SK-N-SH (cell line): ENCODE measurements around the gene P3H3. TPM values are rescaled to one million over a fixed set of nuclear protein-coding genes. Genes with fewer than 3 reads are reported as not detected.

Experiments
- CTCF ChIA-PET: fragments of 300-600, 350-600 bp; formaldehyde crosslinking; extraction: SDS; loops from one replicate; lab custom pipeline; 2021; lab: Yijun Ruan, JAX
- POLR2A ChIA-PET: fragments of 350-600 bp; sonication (Branson Sonifier 250); formaldehyde crosslinking; extraction: SDS; loops from one replicate; lab custom pipeline; 2020; ENCODE audit warnings: antibody characterized with exemption, inconsistent platforms; lab: Yijun Ruan, JAX
- DNase-seq: peaks from one replicate; pipeline ENCODE4 v3.0.0; 2012
- H2AFZ ChIP-seq: fragments of 200-600 bp; sonication (generic); 2 replicates; pipeline ENCODE4 v1.8.1; 2016; ENCODE audit warnings: antibody characterized with exemption, mild to moderate bottlenecking, low read depth
- H3F3A ChIP-seq: fragments of 200-600 bp; sonication (generic); replicated peaks from 2 replicates; pipeline ENCODE3; 2016; ENCODE audit warnings: antibody characterized with exemption, mild to moderate bottlenecking; ENCODE audit not compliant: insufficient read depth
- H3K27ac ChIP-seq, 2 experiments: fragments of 200-500 bp in 1 of 2; fragments of 200-600 bp in 1 of 2; sonication (Bioruptor generic) in 1 of 2; sonication (generic), shearing (Covaris generic) in 1 of 2; 2 replicates each; pipeline versions ENCODE4 v1.5.1 to v1.6.1; 2014 to 2016; ENCODE audit warnings: low read depth in 2 of 2, inconsistent platforms in 1 of 2, low read length in 1 of 2, mild to moderate bottlenecking in 1 of 2, mixed read lengths in 1 of 2
- H3K27me3 ChIP-seq: fragments of 200-600 bp; sonication (generic), shearing (Covaris generic); 2 replicates; pipeline ENCODE4 v1.6.1; 2016; ENCODE audit warnings: mixed run types; ENCODE audit not compliant: insufficient read depth
- H3K36me3 ChIP-seq, 2 experiments: fragments of 200-500 bp in 1 of 2; fragments of 200-600 bp in 1 of 2; sonication (Bioruptor generic) in 1 of 2; sonication (generic) in 1 of 2; replicated peaks in 1 of 2; 2 replicates each; pipeline versions ENCODE3 to v1.5.1; 2014 to 2016; ENCODE audit warnings: low read length in 1 of 2, mild to moderate bottlenecking in 1 of 2; ENCODE audit not compliant: insufficient read depth in 2 of 2, control insufficient read depth in 1 of 2
- H3K4me1 ChIP-seq, 2 experiments: fragments of 200-500 bp in 1 of 2; fragments of 200-600 bp in 1 of 2; sonication (Bioruptor generic) in 1 of 2; sonication (generic), shearing (Covaris generic) in 1 of 2; 2 replicates each; pipeline versions ENCODE4 v1.5.1 to v1.6.1; 2014 to 2016; ENCODE audit warnings: low read depth in 1 of 2, low read length in 1 of 2, mixed run types in 1 of 2; ENCODE audit not compliant: insufficient read depth in 2 of 2, control insufficient read depth in 1 of 2
- H3K4me2 ChIP-seq: fragments of 200-600 bp; sonication (generic), shearing (Covaris generic); 2 replicates; pipeline ENCODE4 v1.6.1; 2017; ENCODE audit warnings: mixed run types
- H3K4me3 ChIP-seq, 2 experiments: fragments of 200-500 bp in 1 of 2; fragments of 200-600 bp in 1 of 2; sonication (Bioruptor generic) in 1 of 2; sonication (generic), shearing (Covaris generic) in 1 of 2; 2 replicates each; pipeline versions ENCODE4 v1.5.1 to v1.8.1; 2014 to 2016; ENCODE audit warnings: low read depth in 2 of 2, inconsistent platforms in 1 of 2, low read length in 1 of 2, mild to moderate bottlenecking in 1 of 2, mixed read lengths in 1 of 2, moderate library complexity in 1 of 2
- H3K79me2 ChIP-seq: fragments of 200-600 bp; sonication (generic); 2 replicates; pipeline ENCODE4 v1.8.1; 2017; ENCODE audit warnings: mild to moderate bottlenecking; ENCODE audit not compliant: insufficient read depth
- H3K9ac ChIP-seq: fragments of 200-600 bp; sonication (generic); 2 replicates; pipeline ENCODE4 v1.6.1; 2017; ENCODE audit warnings: mixed run types
- H3K9me2 ChIP-seq: fragments of 200-600 bp; sonication (generic); 2 replicates; pipeline ENCODE4 v1.6.1; 2017; ENCODE audit warnings: mixed run types
- H3K9me3 ChIP-seq: fragments of 200-600 bp; sonication (generic); 2 replicates; pipeline ENCODE4 v1.6.1; 2017; ENCODE audit warnings: mixed run types, mild to moderate bottlenecking, moderate library complexity
- H4K20me1 ChIP-seq: fragments of 200-600 bp; sonication (generic); 2 replicates; pipeline ENCODE4 v1.6.1; 2017; ENCODE audit warnings: mild to moderate bottlenecking, mixed run types; ENCODE audit not compliant: insufficient read depth
- CHD2 ChIP-seq: fragments of 150-350 bp; IDR thresholded peaks from 2 replicates; pipeline ENCODE4 v1.6.1; 2018; ENCODE audit warnings: low read length; ENCODE audit not compliant: partially characterized antibody
- EP300 ChIP-seq, 2 experiments: IDR thresholded peaks; 2 replicates each; pipeline versions ENCODE4 v1.4.0 to v1.6.1; 2012; ENCODE audit warnings: borderline replicate concordance in 1 of 2, low read depth in 1 of 2, low read length in 1 of 2
- MXI1 ChIP-seq: IDR thresholded peaks from 2 replicates; pipeline ENCODE4 v1.6.1; 2012; ENCODE audit warnings: mild to moderate bottlenecking, low read depth, low read length, improper control_type of control experiment
- POLR2AphosphoS5 ChIP-seq: IDR thresholded peaks from 2 replicates; pipeline ENCODE4 v1.6.1; 2012; ENCODE audit warnings: low read depth, low read length
- REST ChIP-seq: IDR thresholded peaks from 2 replicates; pipeline ENCODE4 v1.6.1; 2012; ENCODE audit warnings: mild to moderate bottlenecking, low read depth, low read length, moderate library complexity
- TAF1 ChIP-seq: IDR thresholded peaks from 2 replicates; pipeline ENCODE4 v1.6.1; 2012; ENCODE audit warnings: low read depth, mild to moderate bottlenecking, low read length, moderate library complexity, borderline replicate concordance
- TCF12 ChIP-seq: IDR thresholded peaks from 2 replicates; pipeline ENCODE4 v1.4.0; 2012
- YY1 ChIP-seq: IDR thresholded peaks from 2 replicates; pipeline ENCODE4 v1.4.0; 2012; ENCODE audit warnings: low read depth, mild to moderate bottlenecking
- WGBS: methylation state at CpG from one replicate; pipeline ENCODE4 v1.1.6; 2017; ENCODE audit warnings: low lambda C conversion rate; 5-methylcytosine and 5-hydroxymethylcytosine counted together
- polyA plus RNA-seq, 3 experiments: library from polyadenylated mRNA; depleted of rRNA; stranded (reverse); fragments of >200 nt; gene quantifications; 2 replicates each; pipeline ENCODE4 v1.2.3, GENCODE V29; 2012
- TF ChIP-seq, protein P1 (sequence below): fragments of 200-600 bp; sonication (generic); IDR thresholded peaks from 2 replicates; pipeline ENCODE4 v1.6.1; 2017; ENCODE audit warnings: antibody characterized with exemption, mild to moderate bottlenecking, moderate library complexity
- TF ChIP-seq, protein P2 (sequence below): IDR thresholded peaks from 2 replicates; pipeline ENCODE4; 2012

Gene P3H3
- polyA plus RNA-seq, 1 of the 3 experiments (the other 2 are of a cell fraction), result 74.6 TPM

DNA sequence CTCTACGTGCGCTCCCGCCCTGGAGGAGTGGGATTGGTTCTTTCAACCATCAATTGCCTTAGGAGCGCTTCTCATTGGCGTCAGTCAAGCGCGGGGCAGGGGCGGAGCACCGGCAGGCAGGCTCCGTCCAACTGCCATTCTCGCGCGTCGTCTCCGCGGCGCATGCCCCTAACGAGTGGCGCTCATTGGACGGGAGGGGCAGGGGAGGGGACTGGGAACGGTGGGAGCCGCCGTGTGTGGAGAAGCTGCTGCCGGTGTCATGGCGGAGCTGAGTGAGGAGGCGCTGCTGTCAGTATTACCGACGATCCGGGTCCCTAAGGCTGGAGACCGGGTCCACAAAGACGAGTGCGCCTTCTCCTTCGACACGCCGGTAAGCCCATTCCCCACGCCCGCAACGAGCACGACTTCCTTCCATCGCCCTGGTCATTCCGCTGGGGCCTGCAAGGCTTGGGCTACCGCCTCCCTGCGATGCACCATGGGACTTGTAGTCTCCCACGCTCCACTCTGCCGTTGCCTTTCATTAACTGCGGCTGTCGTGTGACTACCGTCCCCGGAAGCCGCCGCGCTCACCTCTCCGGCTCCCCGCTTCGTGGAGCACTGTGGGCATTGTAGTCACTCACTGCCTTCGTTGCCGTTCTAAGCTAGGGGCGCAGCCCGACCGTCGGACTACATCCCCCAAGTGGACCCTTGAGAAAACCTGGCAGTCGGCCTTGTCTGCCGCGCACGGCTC, 23.9 kb downstream of the P3H3 start, which contains the start of gene USP5 (continued):
- TF ChIP-seq, protein P1, sequence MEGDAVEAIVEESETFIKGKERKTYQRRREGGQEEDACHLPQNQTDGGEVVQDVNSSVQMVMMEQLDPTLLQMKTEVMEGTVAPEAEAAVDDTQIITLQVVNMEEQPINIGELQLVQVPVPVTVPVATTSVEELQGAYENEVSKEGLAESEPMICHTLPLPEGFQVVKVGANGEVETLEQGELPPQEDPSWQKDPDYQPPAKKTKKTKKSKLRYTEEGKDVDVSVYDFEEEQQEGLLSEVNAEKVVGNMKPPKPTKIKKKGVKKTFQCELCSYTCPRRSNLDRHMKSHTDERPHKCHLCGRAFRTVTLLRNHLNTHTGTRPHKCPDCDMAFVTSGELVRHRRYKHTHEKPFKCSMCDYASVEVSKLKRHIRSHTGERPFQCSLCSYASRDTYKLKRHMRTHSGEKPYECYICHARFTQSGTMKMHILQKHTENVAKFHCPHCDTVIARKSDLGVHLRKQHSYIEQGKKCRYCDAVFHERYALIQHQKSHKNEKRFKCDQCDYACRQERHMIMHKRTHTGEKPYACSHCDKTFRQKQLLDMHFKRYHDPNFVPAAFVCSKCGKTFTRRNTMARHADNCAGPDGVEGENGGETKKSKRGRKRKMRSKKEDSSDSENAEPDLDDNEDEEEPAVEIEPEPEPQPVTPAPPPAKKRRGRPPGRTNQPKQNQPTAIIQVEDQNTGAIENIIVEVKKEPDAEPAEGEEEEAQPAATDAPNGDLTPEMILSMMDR, result 0 out of 2 replicates have a peak, but pooled peaks have one; percentile 7
- TF ChIP-seq YY1 (peak; percentile 89), REST (no peak), TCF12 (peak; percentile 45; the same call in 1 of the 2 replicates), CHD2 (peak; percentile 92), EP300 (IDR thresholded peaks at IDR 0.05; ENCODE audit: borderline replicate concordance in 1 of 2, low read depth in 1 of 2, low read length in 1 of 2) (no peak)

- H3K79me2 ChIP-seq, result peaks cover 64% of the 10 kb centered on the region
- peak; percentile 82 for TF ChIP-seq MXI1
- TF ChIP-seq POLR2AphosphoS5, result peak; percentile 10; the same call in 1 of the 2 replicates
- TF ChIP-seq TCF12, result no peak
- TF ChIP-seq, protein P2, sequence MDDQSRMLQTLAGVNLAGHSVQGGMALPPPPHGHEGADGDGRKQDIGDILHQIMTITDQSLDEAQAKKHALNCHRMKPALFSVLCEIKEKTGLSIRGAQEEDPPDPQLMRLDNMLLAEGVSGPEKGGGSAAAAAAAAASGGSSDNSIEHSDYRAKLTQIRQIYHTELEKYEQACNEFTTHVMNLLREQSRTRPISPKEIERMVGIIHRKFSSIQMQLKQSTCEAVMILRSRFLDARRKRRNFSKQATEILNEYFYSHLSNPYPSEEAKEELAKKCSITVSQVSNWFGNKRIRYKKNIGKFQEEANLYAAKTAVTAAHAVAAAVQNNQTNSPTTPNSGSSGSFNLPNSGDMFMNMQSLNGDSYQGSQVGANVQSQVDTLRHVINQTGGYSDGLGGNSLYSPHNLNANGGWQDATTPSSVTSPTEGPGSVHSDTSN, result 0 out of 2 replicates have a peak, but pooled peaks have one; percentile 18
- TF ChIP-seq TAF1, result 0 out of 2 replicates have a peak, but pooled peaks have one; percentile 25
Observed at GRCh38 chr12:6852651-6853354, 24.6 kb downstream of the P3H3 start.

More at GRCh38 chr12:6852651-6853354, 24.6 kb downstream of the P3H3 start:
- POLR2A ChIA-PET, result interaction anchor here (0.7 to 3.4 kb wide), 20 partner anchors 12 to 360 kb away, joined by 3 to 57 read pairs (median 6); partner anchors contain the start of genes C12orf57, GAPDH, GNB3 and GPR162
- peak overlapping the region; percentile 67; the same call in 1 of the 2 replicates for H2AFZ ChIP-seq
- peaks cover 7 to 17% of the 10 kb centered on the region in 2 experiments for H3K4me1 ChIP-seq
- H3F3A ChIP-seq, result peaks cover 18% of the 10 kb centered on the region
- peak; percentile 65 for DNase-seq
- under 1% methylated on average over 17 of the region's 18 CpGs for WGBS
- peak overlapping the region; percentile 65 for H3K9ac ChIP-seq
- H3K9me3 ChIP-seq, result no peaks in the 10 kb centered on the region
- peaks cover 23 to 41% of the 10 kb centered on the region in 2 experiments for H3K36me3 ChIP-seq
- H3K4me3 ChIP-seq, result peak overlapping the region; percentile 70 to 76
- peak overlapping the region; percentile 73 to 81 for H3K27ac ChIP-seq
- H3K4me2 ChIP-seq, result peak overlapping the region; percentile 96
- CTCF ChIA-PET, result interaction anchor here (0.9 to 19.4 kb wide), 10 partner anchors 13 to 340 kb away, joined by 3 to 225 read pairs (median 5); partner anchors contain the start of genes GNB3, MLF2, P3H3 and PTMS
- H3K27me3 ChIP-seq, result no peaks in the 10 kb centered on the region
- H3K9me2 ChIP-seq, result no peaks in the 10 kb centered on the region
- no peaks in the 10 kb centered on the region; the same call in 1 of the 2 replicates for H4K20me1 ChIP-seq
